ENCODE data around the gene PPM1J. TPM values are rescaled to one million over a fixed set of nuclear protein-coding genes. Genes with fewer than 3 reads are reported as not detected.

PPM1J gene
- total RNA-seq, 1 experiment from 2014 or later = 0.59 TPM

- peak; percentile 91 for DNase-seq (ENCODE audit: low read depth)
Observed at GRCh38 chr1:112707221-112708001, 7.7 kb downstream of the PPM1J start.

DNA sequence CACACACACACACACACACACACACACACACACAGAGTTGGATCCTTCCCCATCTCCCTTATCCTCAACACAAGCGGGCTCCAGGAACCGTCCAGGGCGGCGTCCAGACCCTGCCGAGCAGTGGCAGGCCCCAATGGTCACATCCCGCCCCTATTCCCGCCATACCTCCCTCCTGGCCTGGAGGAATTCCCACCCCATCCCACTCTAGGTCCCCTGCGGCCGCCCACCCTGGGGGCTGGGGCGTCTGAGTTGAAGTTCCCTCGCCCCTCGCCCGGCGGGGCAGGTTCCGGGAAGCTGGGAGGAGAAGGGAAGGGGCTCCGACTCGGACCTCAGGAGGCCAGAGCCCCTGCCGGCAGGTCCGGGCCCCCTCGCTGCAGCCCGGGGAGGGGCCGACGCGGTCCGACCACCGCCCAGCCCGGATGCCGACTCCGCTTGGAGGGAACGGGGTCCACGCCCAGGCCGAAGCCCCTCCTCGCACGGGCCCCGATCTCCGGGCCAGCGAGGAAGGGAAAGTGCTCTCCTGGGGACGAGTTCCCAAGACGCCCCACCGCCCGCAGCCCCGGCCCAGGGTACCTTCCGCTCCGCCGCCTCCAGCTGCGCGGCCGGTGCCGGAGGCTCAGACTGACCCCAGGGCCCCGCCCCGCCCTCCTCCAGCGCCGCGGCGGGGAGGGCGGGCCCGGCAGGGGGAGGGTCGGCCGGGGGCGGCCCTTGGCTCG lies 8.5 kb downstream of the PPM1J start, which contains the start of gene RHOC:
Gene RHOC (minus strand): TSS at position 623 of the 716 bp plus-strand sequence. CDS start 3,328 bp downstream, outside the sequence.
- peak; percentile 24 for DNase-seq (ENCODE audit: low read depth)

DNA sequence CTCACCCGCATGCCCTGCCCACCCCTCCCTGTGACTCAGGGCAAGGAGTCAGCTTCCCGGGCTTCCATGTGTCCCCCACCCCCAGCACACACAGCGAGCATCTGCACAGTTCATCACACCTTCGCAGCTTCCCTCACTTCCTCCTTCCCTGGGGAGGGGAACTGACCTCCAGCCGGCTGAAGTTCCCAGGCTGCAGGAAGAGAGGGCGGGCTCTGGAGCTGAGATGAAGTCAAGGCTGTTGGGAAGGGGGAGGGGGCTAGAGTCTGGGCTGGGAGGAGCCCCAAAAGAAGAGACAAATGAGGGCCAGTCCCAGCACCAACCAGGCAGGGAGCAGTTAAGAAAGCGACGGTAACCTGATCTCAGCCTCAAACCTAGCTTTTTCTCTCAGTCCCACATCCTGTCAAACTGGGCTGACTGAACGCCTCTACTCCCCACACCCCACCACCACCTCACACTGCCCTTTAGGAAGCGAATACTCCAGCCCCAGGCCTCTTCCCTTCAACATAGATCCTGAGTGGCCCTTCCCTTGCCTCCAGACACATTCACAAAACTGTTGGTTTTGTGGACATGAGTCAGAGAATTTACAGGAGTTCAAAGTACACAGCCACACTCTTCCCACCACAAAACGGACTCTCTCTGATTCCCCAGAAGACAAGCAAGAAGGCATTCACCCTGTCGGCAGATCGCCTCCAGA lies 10.1 kb downstream of the PPM1J start:
- DNase-seq (ENCODE audit: low read depth) = peak; percentile 100

GRCh38 chr1:112704391-112704933 lies 10.7 kb downstream of the PPM1J start:
- no peak for DNase-seq (ENCODE audit: low read depth)

DNA sequence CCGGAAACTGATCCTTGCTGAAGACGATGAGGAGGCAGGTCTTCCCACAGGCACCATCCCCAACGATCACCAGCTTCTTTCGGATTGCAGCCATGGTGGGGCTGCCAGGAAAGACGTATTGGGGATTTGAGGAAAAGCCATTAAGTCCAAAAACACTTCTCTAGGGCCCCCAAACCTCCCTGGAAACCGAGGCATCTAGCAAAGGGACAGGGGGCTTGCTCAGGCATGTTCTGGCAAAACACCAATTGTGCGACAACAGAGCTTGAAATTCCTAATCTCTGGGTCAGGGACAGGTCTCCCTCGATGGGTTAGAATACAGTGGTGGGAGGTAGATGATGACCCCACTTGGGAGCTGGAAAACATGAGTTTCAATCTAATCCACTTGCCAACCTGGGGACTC lies 11.4 kb downstream of the PPM1J start:
- no peak for DNase-seq (ENCODE audit: low read depth)

DNA sequence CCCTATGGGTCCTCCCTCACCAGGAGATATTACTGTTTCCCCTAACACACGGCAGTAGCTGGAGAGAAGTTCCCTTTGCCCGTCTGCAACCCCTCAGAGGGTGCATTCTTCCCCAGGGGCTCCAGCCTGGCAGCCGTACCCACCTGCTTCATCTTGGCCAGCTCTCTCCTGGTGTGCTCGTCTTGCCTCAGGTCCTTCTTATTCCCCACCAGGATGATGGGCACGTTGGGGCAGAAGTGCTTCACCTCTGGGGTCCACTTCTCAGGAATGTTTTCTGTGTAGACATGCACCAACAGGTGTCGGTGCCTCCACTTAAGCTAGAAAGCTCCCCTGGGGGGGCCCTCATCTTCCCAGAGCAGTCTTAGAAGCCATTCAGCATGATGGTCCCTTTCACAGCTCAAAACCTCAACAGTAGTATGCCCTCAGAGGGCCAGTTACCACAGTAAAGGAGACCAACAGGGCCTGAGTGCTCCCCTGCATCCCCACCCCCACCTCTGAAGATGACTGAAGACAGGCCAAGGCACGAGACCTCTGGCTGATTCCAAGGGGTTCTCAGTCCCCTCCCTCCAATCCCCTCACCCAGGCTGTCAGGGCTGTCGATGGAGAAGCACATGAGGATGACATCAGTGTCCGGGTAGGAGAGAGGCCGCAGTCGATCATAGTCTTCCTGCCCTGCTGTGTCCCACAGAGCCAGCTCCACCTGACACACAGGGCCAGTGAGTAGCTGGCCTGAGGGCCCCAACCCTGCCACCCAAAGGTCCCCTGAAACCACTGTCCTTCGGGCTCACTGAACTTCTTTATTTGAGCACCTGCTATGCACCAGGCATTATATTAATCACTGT lies 12.5 kb downstream of the PPM1J start:
- no peak for DNase-seq (ENCODE audit: low read depth)

GRCh38 chr1:112702067-112702395 lies 13.1 kb downstream of the PPM1J start:
- DNase-seq (ENCODE audit: low read depth) = no peak

DNA sequence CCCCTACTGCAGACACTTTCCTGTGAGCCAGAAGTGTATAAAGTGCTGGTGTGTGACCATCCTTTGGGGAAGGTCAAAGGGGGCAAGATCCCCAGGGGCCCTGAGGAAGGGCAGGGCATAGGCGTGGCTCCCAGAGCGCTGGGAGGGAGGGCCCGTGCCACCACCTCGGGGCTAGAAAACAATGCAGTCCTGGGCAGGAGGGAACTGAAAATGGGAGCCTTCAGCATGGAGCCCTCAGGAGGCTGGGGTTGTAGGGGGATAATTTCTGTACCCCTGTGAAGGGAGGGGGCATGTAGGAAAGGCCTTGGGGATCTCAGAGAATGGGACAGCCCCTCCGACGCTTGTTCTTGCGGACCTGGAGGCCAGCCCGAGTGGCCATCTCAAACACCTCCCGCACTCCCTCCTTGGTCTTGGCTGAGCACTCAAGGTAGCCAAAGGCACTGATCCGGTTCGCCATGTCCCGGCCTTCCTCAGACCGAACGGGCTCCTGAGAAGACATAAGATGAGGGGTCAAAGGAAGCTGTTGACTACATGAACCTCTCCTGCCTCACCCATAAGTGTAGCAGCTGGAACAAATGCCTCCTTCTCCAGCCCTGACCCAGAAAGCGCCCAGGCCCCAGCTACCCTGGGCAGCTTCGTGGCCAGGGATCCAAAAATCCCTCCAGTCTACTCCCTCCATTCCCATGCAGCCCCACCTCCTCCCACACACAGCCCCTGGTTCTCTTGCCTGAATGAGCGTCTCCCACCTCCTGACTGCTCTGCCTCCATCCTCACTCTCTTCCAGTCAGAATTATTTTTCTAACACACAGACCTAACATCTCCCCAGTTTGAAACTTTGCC lies 13.7 kb downstream of the PPM1J start:
- DNase-seq (ENCODE audit: low read depth) = no peak

- DNase-seq (ENCODE audit: low read depth) = peak; percentile 96
Observed at GRCh38 chr1:112700290-112701226, 14.6 kb downstream of the PPM1J start.

GRCh38 chr1:112699425-112700144 lies 15.5 kb downstream of the PPM1J start:
- no peak for DNase-seq (ENCODE audit: low read depth)

GRCh38 chr1:112698366-112699310 lies 16.5 kb downstream of the PPM1J start:
- DNase-seq (ENCODE audit: low read depth) = no peak

- DNase-seq (ENCODE audit: low read depth) = no peak
Observed at GRCh38 chr1:112697781-112698201, 17.3 kb downstream of the PPM1J start.

GRCh38 chr1:112696578-112697314 lies 18.4 kb downstream of the PPM1J start:
- no peak for DNase-seq (ENCODE audit: low read depth)

DNA sequence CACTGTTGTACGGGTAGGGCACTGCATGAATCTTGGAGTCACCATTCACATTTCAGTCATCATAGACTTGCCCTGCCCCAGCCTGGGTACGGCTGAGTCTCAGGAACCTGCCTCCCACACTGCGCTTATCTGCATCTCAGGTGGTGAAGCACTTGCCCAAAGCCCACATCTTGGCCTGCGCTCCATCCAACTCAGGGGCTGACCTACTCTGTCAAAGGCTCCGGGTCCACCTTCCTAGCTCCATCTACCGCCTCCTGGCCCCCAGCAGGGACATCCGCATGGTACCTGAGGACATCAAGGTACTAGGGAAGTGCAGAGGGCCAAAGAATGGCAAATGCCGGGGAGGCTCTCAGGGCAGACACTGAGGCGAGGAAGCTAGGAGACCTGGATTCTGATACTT lies 19.9 kb downstream of the PPM1J start:
- DNase-seq (ENCODE audit: low read depth) = no peak

GRCh38 chr1:112694363-112694929 lies 20.7 kb downstream of the PPM1J start:
- DNase-seq (ENCODE audit: low read depth) = no peak

- DNase-seq (ENCODE audit: low read depth) = no peak
Observed at GRCh38 chr1:112693821-112694220, 21.3 kb downstream of the PPM1J start.
